NCI-H2227 treated with DMSO at 0.1 percent for 48 hours (cell line): ENCODE measurements around the gene DDX50.
A peak's percentile ranks its signal among the peaks of the same experiment; 100 is the strongest.

ENCODE experiments used
- DNase-seq: peaks from one replicate; lab custom pipeline; 2025; lab: John Stamatoyannopoulos, UW

Gene DDX50

GRCh38 chr10:68981074-68981473 lies 80.0 kb downstream of the DDX50 start:
- no peak for DNase-seq

DNA sequence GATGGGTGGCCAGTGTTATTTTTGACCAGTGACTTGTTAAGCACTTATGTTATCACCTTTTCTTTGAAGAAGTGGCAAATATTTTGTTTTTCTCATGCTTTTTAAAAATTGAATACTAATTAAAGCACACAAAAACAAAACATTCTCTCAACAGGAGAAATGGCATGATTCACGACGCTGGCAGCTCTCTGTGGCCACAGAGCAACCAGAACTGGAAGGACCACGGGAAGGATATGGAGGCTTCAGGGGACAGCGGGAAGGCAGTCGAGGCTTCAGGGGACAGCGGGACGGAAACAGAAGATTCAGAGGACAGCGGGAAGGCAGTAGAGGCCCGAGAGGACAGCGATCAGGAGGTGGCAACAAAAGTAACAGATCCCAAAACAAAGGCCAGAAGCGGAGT lies 81.3 kb downstream of the DDX50 start:
- no peak for DNase-seq

DNA sequence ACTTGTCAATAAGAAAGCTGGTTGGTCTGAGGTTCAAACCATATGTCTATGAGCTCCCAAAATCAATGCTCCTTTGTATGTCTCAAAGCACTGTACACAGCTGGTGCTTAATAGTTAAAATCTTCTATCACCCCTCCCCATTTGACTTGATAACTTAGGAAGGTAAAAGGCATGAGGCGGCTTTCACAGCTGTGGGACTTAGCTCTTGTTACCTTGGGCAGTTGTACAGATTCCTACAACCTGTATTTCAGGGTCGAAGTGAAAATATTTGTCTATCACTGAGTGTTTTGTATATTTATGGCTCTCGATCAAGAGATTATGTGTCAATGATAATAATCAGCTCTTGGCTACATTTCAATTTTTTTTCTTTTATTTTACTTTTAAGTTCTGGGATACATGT lies 86.5 kb downstream of the DDX50 start:
- DNase-seq, result no peak

- DNase-seq, result peak; percentile 92
Measured at GRCh38 chr10:68988530-68989316, 87.6 kb downstream of the DDX50 start, which contains the start of gene KIFBP. Gene KIFBP, plus strand, starts transcription at chr10:68988803. Its CDS starts 30 bp downstream, at chr10:68988833.

DNA sequence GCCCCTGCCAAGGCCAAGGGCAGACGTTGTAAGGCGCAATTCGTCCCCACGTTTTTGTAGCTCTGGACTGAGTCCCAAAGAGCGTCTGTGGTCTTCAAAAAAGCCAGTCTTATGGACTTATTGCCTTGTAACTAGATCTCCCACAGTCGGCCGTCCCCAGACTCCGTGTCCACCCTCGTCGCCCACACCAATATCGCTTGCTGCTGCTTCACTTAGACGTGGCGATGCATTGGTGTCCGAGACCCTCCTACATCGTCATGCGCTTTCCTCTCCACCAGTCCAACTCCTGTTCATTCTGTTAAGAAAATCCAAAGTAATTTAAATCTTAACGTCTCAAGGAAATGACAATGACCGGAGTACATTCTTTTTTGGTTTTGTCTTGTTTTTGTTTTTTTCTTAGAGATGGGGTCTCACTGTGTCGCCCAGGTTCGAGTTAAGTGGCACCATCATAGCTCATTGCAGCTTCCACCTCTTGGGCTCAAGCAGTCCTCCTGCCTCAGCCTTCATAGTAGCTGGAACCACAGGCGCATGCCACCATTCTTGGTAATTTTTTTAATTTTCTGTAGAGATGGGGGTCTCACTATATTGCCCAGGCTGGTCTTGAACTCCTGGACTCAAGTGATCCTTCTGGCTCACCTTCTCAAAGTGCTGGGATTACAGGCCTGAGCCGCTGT lies 88.3 kb downstream of the DDX50 start:
- peak; percentile 32 for DNase-seq

GRCh38 chr10:68992636-68993440 lies 91.7 kb downstream of the DDX50 start:
- DNase-seq, result no peak
